HG02763 (cell line): ENCODE data around the gene PEG3.
"Not testable (repeated sequence)": the region's sequence is repeated elsewhere in the genome, so short reads cannot be mapped to it uniquely, and the experiment has no call there.

Experiments used
- ATAC-seq: cut with Tn5 transposase; IDR thresholded peaks from one replicate; pipeline ENCODE4 v1.9.1; 2021; ENCODE audit warnings: mild to moderate bottlenecking, moderate library complexity; ENCODE audit not compliant: unreplicated experiment

The PEG3 gene

DNA sequence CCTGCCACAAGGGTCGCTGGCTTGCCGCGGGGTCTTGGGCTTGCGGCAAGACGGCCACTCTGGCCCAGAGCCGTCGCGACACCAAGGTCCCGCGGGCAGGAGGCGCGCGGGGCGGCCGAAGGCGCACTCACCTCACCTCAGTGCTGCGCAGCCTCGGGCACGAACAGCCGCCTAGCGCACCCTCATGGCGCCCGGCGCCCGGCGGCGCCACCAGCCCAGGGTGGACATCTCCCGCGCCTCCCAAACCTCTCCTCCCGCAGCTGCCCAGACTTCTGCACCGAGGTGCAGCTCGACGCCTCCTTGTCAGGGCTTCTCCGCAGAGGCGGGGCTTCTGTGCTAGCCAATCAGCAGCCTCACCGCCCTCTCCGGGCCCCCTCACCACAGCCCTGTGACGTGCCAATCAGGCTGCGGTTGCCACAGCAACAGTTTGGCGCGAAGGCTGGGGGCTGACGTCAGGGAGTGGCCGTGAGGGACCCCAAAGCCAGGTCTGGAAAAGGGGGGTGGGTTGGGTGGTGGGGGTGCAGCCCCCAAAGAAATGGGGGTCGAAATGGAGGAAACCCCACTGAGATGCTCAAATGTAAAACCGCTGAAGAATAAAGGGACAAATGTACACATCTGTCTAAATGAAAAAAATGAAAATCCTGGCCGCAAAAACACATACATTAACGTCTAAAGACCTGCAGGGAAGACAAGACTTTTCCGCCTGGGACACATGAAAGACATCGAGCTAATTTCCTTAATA, at the start of gene PEG3, which contains the start of gene ZIM2:
TSS of gene PEG3 (minus strand) at position 276 of the 742 bp plus-strand sequence. CDS start 16,071 bp downstream, outside the sequence.
TSS of gene ZIM2 (minus strand) at position 276 of the 742 bp plus-strand sequence. CDS start 16,449 bp downstream, outside the sequence.
- ATAC-seq = no peak

GRCh38 chr19:56885173-56885985, 44.9 kb upstream of the PEG3 start:
- no peak for ATAC-seq

- ATAC-seq = no peak
These were observed 43.9 kb upstream of the PEG3 start for GRCh38 chr19:56884441-56884840.

- ATAC-seq = no peak
These were observed 40.2 kb upstream of the PEG3 start for GRCh38 chr19:56880592-56881190.

GRCh38 chr19:56877069-56877715, 36.7 kb upstream of the PEG3 start:
- no peak for ATAC-seq

- no peak for ATAC-seq
These were observed 35.2 kb upstream of the PEG3 start for GRCh38 chr19:56875717-56876116.

- no peak for ATAC-seq
These were observed 34.0 kb upstream of the PEG3 start for GRCh38 chr19:56874530-56874929.

- ATAC-seq = no peak
These were observed 33.0 kb upstream of the PEG3 start for GRCh38 chr19:56873493-56873892.

DNA sequence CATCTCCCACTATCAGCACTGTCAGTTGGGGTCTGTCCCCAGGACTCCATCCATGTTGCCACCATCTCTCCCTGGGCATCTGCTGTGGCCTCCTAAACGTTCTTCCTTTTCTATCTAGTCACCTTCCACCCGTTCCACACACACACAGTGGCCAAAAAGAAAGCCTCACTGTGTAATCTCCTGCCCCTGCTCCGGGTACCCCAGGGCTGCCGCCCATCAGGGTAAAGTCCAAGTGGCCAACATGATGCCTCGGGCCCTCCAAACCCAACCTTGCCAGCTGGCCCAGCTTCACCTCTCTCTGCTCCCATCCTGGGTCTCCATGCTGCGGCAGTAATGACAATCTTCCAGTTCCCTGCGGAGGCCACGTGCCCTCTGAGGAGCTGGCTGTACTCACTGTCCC, 29.4 kb upstream of the PEG3 start:
- ATAC-seq = no peak

GRCh38 chr19:56868446-56868845, 27.9 kb upstream of the PEG3 start:
- no peak for ATAC-seq

- no peak for ATAC-seq
These were observed 26.0 kb upstream of the PEG3 start for GRCh38 chr19:56866538-56866937.

DNA sequence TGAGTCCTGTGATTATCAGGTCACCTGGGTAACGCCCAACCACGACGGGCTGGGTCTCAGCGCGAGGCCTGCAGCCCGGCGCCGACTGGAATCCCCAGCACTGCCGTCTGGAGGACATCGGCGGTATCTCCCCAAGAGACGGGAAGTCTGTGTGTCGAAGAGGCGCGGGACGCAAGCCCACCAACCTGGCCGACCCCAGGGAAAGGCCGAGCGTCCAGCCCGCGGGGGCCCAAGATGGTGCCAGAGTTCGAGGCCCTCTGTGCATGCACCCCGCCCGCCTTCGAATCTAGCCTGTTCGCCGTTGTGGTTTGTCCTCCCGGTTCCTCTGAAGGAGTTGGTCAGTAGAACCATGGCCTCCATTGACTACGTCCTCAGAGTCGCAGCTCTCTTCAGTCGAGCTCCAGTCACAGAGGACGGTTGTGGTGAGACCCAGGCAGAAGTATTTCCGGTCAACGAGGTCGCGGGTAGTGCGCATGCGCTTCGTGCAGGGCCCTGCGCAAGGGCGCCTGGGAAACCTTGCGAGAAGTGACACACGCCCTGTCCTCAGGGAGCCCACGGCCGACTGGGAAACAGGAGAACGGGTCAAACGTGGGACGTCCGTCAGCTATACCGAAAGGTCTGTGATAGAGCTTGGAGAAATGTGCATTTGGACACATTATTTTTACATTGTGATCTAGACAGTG, 24.1 kb upstream of the PEG3 start:
- ATAC-seq = no peak

DNA sequence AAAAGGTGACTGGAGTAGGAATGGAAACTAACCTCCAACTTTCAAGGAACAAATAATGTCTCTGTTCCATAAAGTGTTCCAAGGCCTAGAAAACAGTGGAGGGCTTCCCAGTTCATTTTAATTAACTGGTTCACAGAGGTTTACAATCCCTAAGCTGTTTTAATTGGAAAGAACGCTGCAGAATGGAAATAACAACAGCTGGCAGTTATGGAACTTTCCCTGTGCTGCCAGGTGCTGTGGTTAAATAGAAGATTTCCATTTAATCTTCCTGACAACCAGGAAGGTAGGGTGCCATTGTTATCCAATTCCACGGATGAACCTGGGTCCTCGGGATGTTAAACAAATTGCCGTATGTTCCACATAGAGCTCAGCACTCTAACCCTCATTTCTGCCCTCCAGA, 22.2 kb upstream of the PEG3 start:
- no peak for ATAC-seq

- ATAC-seq = not testable (repeated sequence)
These were observed 19.9 kb upstream of the PEG3 start for GRCh38 chr19:56860409-56860808.

GRCh38 chr19:56858026-56858425, 17.5 kb upstream of the PEG3 start:
- ATAC-seq = no peak

DNA sequence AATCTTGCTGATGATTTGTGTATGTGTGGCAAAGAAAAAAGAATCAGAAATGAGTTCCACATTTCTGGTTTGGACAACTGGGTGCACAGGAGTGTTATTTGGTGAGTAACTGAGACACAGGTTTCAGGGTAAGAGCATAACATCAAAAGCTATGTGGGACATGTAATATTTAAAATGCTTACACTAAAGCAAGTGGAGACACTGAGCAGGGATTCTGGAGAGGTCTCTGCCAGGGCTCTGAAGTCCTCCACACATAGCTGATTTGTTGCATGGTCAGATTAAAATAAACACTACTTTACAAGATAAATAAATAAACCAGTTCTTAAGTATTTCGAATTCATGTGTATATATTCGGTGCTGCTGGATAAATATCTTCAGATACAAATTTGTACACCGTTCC, 16.3 kb upstream of the PEG3 start:
- ATAC-seq = no peak

GRCh38 chr19:56852361-56852760, 11.8 kb upstream of the PEG3 start:
- ATAC-seq = not testable (repeated sequence)

- no peak for ATAC-seq
These were observed 7.6 kb upstream of the PEG3 start for GRCh38 chr19:56848166-56848565.

GRCh38 chr19:56842412-56842811, 1.9 kb upstream of the PEG3 start:
- ATAC-seq = no peak

DNA sequence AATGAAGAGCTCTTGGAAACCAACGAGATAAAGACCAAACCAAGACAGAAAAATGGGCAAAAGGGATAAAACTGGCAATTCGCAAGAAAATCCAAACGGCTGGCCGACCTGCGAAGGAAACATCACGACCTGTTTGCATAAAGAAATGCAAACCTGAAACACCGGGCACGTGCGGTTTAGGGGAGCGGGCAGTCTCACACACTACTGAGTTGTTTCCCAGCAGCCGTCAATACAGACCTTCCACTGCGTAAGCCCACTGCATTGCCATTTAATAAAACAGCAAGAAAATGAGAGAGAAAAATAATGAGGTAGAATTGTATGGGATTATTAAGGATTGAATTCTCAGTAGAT, 642 bp upstream of the PEG3 start:
- no peak for ATAC-seq
